ENCODE data around the gene SLC15A5. TPM values are rescaled to one million over a fixed set of nuclear protein-coding genes. Genes with fewer than 3 reads are reported as not detected.
A peak's percentile ranks its signal among the peaks of the same experiment; 100 is the strongest.

The SLC15A5 gene
- total RNA-seq, 1 donor from 2014 or later, result not detected

DNA sequence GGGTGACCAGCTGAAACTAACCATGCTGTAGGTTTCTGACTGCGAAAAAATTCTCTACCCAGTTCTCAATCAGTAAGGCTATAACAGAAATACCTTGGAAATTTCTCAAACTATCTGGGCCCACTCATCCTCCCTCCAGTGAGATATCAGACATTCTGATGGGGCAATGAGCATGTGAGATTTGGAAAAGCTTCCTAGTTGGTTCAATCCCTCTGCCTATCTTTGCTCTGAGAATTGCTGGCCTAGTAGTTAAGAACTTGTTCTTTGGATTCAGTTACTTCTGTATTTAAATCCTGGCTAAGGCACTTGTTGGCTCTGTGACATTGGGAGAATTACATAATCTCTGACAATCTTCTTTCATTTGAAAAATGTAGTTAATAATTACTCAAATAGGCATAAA lies 119.4 kb downstream of the SLC15A5 start:
- DNase-seq (ENCODE audit: low read depth) (no peak), FAIRE-seq (no peak)
- no peak overlapping the region for H3K4me3 ChIP-seq (ENCODE audit: low read depth, low read length)
- TF ChIP-seq, protein P1, sequence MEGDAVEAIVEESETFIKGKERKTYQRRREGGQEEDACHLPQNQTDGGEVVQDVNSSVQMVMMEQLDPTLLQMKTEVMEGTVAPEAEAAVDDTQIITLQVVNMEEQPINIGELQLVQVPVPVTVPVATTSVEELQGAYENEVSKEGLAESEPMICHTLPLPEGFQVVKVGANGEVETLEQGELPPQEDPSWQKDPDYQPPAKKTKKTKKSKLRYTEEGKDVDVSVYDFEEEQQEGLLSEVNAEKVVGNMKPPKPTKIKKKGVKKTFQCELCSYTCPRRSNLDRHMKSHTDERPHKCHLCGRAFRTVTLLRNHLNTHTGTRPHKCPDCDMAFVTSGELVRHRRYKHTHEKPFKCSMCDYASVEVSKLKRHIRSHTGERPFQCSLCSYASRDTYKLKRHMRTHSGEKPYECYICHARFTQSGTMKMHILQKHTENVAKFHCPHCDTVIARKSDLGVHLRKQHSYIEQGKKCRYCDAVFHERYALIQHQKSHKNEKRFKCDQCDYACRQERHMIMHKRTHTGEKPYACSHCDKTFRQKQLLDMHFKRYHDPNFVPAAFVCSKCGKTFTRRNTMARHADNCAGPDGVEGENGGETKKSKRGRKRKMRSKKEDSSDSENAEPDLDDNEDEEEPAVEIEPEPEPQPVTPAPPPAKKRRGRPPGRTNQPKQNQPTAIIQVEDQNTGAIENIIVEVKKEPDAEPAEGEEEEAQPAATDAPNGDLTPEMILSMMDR (IDR thresholded peaks at IDR 0.05; ENCODE audit: insufficient read depth, low read length, severe bottlenecking), result no peak
- H3K27me3 ChIP-seq (ENCODE audit: control insufficient read depth, insufficient read depth, low read length), result no peaks in the 10 kb centered on the region
- no peaks in the 10 kb centered on the region for H3K36me3 ChIP-seq (ENCODE audit: control insufficient read depth, insufficient read depth, low read length)

DNA sequence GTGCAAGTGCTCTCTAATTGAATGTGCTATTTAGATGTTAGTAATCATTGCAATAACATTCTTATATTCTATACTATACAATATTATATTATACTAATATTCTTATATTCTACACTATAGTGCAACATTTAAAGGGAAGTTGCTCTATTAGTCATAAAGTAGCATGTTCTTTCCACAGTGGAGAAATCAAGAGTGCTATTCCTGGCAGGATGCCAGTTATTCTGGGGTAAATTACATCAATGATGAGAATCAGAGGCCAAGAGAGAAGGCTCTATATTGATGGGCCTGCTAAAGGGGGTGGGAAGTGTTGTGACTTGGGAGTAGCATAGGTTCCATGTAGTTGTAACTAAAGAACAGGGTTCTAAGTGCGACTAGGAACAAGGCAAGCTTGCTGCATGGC lies 121.5 kb downstream of the SLC15A5 start:
- Histone ChIP-seq H3K4me3 (ENCODE audit: low read depth, low read length) (no peak overlapping the region), H3K27me3 (ENCODE audit: control insufficient read depth, insufficient read depth, low read length) (no peaks in the 10 kb centered on the region), H3K36me3 (ENCODE audit: control insufficient read depth, insufficient read depth, low read length) (no peaks in the 10 kb centered on the region)
- TF ChIP-seq, protein P1 (IDR thresholded peaks at IDR 0.05; ENCODE audit: insufficient read depth, low read length, severe bottlenecking), result no peak
- DNase-seq (ENCODE audit: low read depth), result peak; percentile 36
- no peak for FAIRE-seq

GRCh38 chr12:16154990-16155389 lies 122.5 kb downstream of the SLC15A5 start:
- FAIRE-seq (no peak), DNase-seq (ENCODE audit: low read depth) (no peak)
- H3K36me3 ChIP-seq (ENCODE audit: control insufficient read depth, insufficient read depth, low read length), result no peaks in the 10 kb centered on the region
- H3K4me3 ChIP-seq (ENCODE audit: low read depth, low read length), result no peak overlapping the region
- no peaks in the 10 kb centered on the region for H3K27me3 ChIP-seq (ENCODE audit: control insufficient read depth, insufficient read depth, low read length)
- TF ChIP-seq, protein P1 (IDR thresholded peaks at IDR 0.05; ENCODE audit: insufficient read depth, low read length, severe bottlenecking), result no peak

GRCh38 chr12:16152885-16153673 lies 124.4 kb downstream of the SLC15A5 start:
- no peak overlapping the region for H3K4me3 ChIP-seq (ENCODE audit: low read depth, low read length)
- no peaks in the 10 kb centered on the region for H3K27me3 ChIP-seq (ENCODE audit: control insufficient read depth, insufficient read depth, low read length)
- H3K36me3 ChIP-seq (ENCODE audit: control insufficient read depth, insufficient read depth, low read length), result no peaks in the 10 kb centered on the region
- DNase-seq (ENCODE audit: low read depth), result no peak
- FAIRE-seq, result no peak
- TF ChIP-seq, protein P1 (IDR thresholded peaks at IDR 0.05; ENCODE audit: insufficient read depth, low read length, severe bottlenecking), result no peak

DNA sequence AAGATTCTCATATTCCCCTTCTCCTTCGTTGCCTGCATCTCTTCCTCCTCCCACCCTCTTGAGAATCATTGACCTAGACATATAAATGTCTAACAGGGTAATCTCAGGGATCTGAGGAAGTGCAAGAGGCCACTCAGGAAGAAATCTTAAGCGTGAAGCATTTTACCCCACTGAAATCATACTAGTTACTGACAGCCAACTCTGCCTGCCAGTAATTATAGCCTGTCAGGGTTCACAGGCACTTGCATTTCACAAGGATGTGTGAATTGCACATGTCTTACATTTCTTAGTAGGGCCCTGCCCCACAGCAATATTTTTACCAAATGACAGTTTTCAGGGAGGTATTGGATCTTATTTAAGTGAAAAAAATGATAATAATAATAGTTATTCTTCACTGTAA lies 127.2 kb downstream of the SLC15A5 start:
- Histone ChIP-seq H3K36me3 (ENCODE audit: control insufficient read depth, insufficient read depth, low read length) (no peaks in the 10 kb centered on the region), H3K27me3 (ENCODE audit: control insufficient read depth, insufficient read depth, low read length) (no peaks in the 10 kb centered on the region), H3K4me3 (ENCODE audit: low read depth, low read length) (no peak overlapping the region)
- no peak for FAIRE-seq
- TF ChIP-seq, protein P1 (IDR thresholded peaks at IDR 0.05; ENCODE audit: insufficient read depth, low read length, severe bottlenecking), result no peak
- no peak for DNase-seq (ENCODE audit: low read depth)

GRCh38 chr12:16148938-16149337 lies 128.5 kb downstream of the SLC15A5 start:
- Histone ChIP-seq H3K4me3 (ENCODE audit: low read depth, low read length) (no peak overlapping the region), H3K27me3 (ENCODE audit: control insufficient read depth, insufficient read depth, low read length) (no peaks in the 10 kb centered on the region), H3K36me3 (ENCODE audit: control insufficient read depth, insufficient read depth, low read length) (no peaks in the 10 kb centered on the region)
- DNase-seq (ENCODE audit: low read depth) (no peak), FAIRE-seq (no peak)
- TF ChIP-seq, protein P1 (IDR thresholded peaks at IDR 0.05; ENCODE audit: insufficient read depth, low read length, severe bottlenecking), result no peak

All from bronchial epithelial cell (primary cell).